GM13977 (cell line): ENCODE results near the gene IFITM1.
"Not testable (repeated sequence)": the region's sequence is repeated elsewhere in the genome, so short reads cannot be mapped to it uniquely, and the experiment has no call there.

ENCODE experiments used
- DNase-seq: peaks from one replicate; pipeline ENCODE4 v3.0.0; 2012; ENCODE audit warnings: low spot score
- in situ Hi-C: fragments of 300-500 bp; cut with MboI; formaldehyde crosslinking; loops from one replicate; pipeline ENCODE4 v1.12.0; 2022; ENCODE audit warnings: low sequenced_read_pairs, low pct_unique_long_range_greater_than_20kb, mixed read lengths, inconsistent platforms; ENCODE audit not compliant: unreplicated experiment
- TF ChIP-seq, protein P1 (sequence below): IDR thresholded peaks from 2 replicates; pipeline ENCODE4 v1.5.1; 2012; ENCODE audit warnings: mild to moderate bottlenecking, control low read depth; ENCODE audit not compliant: insufficient read depth; ENCODE audit errors: extremely low read depth, missing control alignments

IFITM1 gene

DNA sequence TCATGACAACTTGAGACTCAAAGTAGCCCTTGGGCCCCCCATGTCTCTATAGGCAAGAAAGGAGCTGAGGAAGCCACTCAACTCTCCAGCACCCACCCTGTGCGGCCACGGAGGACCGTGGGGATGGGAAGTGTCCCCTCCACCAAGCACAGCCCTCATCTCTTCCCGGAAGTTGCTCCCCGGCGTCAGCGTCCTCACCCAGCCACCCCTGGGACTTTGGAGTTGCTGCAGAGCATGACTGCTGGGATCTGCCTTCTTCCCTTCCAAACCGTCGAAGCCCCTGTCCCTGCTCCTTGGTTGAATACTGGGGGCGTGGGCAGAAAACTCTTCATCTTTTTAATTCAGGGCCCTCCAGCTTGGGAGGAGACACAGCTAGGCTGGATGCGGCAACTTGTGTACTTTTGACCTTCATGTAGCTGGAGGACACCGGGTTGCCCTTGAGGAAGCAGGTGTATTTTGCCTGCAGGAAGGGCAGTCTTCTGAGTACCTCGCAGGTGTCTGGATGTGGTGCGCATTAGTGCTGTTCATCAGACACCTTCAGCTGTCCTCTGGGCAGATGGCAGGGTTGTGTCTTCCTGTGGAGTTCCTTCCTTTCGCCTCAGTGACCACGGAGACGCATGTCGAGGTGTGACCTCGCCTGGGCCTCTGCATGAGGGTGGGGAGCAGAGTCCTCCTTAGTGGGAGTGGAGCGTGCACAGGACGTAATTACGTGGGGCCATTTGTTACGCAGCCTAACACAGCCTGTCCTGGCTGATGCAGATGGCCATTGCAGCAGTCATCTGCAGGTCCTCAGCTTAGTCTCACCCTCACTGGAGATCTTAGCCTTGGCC, 19.0 kb downstream of the IFITM1 start:
- no peak for DNase-seq
- TF ChIP-seq, protein P1, sequence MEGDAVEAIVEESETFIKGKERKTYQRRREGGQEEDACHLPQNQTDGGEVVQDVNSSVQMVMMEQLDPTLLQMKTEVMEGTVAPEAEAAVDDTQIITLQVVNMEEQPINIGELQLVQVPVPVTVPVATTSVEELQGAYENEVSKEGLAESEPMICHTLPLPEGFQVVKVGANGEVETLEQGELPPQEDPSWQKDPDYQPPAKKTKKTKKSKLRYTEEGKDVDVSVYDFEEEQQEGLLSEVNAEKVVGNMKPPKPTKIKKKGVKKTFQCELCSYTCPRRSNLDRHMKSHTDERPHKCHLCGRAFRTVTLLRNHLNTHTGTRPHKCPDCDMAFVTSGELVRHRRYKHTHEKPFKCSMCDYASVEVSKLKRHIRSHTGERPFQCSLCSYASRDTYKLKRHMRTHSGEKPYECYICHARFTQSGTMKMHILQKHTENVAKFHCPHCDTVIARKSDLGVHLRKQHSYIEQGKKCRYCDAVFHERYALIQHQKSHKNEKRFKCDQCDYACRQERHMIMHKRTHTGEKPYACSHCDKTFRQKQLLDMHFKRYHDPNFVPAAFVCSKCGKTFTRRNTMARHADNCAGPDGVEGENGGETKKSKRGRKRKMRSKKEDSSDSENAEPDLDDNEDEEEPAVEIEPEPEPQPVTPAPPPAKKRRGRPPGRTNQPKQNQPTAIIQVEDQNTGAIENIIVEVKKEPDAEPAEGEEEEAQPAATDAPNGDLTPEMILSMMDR: no peak
- in situ Hi-C loops: no loop called here

DNA sequence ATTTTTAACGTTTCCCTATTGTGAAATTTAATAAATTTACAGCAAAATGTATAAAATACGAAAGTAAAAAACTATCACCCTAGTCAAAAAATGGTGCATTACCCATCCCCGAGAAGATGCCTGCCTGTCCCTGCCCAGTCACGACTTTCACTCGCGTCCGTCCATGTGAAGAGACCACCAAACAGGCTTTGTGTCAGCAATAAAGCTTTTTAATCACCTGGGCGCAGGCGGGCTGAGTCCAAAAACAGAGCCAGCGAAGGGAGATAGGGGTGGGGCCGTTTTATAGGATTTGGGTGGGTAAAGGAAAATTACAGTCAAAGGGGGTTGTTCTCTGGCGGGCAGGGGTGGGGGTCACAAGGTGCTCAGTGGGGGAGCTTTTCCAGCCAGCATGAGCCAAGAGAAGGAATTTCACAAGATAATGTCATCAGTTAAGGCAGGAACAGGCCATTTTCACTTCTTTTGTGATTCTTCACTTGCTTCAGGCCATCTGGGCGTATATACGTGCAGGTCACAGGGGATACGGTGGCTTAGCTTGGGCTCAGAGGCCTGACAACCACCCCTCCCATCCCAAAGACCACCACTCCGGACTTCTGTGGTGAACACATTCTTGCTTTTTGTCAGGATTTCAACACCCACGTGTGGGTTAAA, 19.9 kb downstream of the IFITM1 start:
- in situ Hi-C loops, DNase-seq: not testable (repeated sequence)

DNA sequence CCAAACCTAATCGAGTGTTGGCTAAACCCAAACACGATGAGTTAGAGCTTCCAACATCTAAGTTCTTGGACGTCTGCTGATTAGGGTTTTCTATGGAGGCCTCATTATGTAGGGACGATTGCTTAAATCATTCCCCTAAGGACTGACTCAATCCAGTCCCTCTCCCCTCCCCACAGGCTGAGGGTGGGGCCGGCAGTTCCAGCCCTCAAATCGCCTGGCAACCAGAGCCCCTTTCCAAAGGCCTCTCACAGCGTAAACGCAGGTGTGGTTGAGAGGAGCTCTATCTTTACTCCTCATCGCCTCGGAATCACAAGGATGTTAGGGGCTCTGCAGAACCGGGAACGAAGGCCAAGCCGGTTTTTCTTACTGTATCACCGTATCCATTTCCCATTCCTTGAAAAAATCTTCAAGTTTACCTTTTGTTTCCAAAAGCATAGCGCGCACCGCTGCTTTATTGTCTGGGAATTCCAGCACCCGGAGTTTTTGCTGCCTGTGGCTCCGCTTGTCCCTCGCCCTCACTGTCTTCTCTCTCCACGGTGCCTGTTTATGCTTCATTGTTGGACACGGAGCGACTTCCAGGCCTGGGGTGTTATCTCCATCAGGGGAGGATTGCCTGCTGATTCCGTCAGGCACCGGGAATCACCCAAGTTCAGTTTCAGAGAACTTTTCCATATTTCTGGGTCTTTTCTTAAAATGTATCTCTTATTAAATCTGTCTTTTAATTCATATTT, 20.6 kb downstream of the IFITM1 start:
- in situ Hi-C loops: no loop called here
- no peak for DNase-seq
- TF ChIP-seq, protein P1: no peak

DNA sequence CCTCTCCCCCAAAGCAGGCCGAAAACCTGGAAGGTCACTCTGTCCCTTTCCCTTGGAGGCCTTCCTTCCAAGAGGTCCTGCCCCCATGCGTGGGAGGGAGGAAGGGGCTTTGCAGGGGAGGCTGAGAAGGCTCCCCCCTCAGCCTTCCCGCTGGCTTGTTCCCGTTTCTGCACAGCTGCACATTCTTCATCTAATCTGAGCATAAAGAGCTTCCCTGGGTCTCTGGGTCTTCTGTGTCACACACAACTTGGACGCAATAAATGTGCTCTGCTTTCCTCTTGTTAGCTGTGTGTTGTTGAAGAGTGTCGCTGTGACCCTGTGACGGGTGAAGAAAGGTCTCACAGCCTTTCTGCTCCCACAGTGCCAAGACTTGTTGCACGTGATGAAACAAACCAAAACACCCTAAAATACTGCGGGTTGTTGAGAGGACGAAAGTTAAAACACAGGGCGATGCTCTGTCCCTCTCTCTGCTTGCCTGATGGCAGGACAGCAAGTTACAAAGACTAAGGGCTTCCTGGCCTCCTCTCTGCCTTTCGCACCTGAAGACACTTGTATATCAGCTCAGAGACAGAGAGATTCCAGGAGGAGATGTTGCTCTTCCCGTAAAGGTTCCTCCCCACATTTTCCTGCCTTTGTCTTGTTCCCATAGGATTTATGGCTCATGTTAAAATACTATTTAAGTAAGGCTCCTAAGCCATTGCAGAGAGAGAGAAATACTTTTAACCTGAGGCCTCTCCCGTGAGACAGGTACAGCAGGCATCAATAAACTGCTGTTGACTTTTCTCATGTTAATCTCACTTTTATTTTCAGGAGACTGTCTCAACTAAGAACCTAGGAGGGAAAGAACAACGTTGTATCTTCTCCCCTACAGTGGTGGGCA, 22.2 kb downstream of the IFITM1 start:
- TF ChIP-seq, protein P1: no peak
- DNase-seq: no peak
- in situ Hi-C loops: no loop called here

DNA sequence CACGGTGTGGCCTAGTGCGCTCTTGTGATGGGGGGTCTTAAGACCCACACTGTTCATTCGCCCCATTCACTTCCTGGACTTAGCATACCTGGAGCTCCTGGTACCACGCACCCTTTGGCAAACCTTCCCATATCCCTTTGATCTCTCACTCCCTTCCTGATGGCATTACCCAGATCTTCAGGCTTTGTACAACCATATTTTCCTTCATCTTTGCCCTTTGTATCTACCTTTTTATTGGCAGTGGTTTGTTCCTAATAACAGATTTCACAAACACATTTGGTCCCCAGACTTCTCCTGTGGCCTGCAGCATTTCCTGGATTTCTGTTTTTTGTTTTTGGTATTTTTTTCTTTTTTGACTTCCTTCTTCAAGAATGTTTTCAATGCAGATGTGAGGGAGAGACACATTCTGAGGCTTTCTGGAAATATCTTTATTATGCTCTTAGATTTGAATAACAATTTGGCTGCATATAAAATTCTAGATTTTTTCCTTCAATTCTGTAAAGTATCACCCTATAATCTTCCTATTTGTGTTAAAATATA, 22.9 kb downstream of the IFITM1 start:
- TF ChIP-seq, protein P1: no peak
- in situ Hi-C loops: no loop called here
- DNase-seq: no peak

DNA sequence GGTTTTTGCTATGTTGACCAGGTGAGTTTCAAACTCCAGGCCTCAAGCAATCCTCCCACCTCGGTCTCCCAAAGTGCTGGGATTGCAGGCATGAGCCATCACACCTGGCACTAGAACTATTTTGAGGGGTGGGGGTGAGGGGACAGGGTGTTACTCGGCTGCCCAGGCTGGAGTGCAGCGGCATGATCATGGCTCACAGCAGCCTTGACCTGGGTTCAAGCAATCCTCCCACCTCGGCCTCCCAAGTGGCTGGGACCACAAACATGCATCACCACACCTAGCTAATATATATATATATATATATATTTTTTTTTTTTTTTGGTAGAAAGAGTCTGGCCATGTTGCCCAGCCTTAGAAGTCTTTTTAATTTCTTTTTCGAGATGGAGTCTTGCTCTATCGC, 23.9 kb downstream of the IFITM1 start:
- no peak for DNase-seq
- TF ChIP-seq, protein P1: no peak
- in situ Hi-C loops: no loop called here
